ENCODE results near the gene ZDHHC21.

GRCh38 chr9:14645648-14646047, 47.6 kb downstream of the ZDHHC21 start:
- TF ChIP-seq SP1 (IDR thresholded peaks at IDR 0.05), result no peak
- TF ChIP-seq LEF1 (IDR thresholded peaks at IDR 0.05; ENCODE audit: borderline replicate concordance), result no peak
- TF ChIP-seq ELF4 (IDR thresholded peaks at IDR 0.05), result no peak
- TF ChIP-seq FOXM1 (IDR thresholded peaks at IDR 0.05; ENCODE audit: borderline replicate concordance), result no peak
- no peak for TF ChIP-seq SUZ12 (IDR thresholded peaks at IDR 0.05)
- TF ChIP-seq L3MBTL2 (conservative IDR thresholded peaks at IDR 0.05), result no peak
- TF ChIP-seq FOXA1 (IDR thresholded peaks at IDR 0.05), result no peak
- TF ChIP-seq ARNT (IDR thresholded peaks at IDR 0.05), result no peak
- TF ChIP-seq ZNF384 (IDR thresholded peaks at IDR 0.05), result no peak
- no peak for TF ChIP-seq FOXK2 (IDR thresholded peaks at IDR 0.05)
